Fibroblast of skin of right biceps (primary cell): ENCODE data around the gene AQP5.
"Not testable (repeated sequence)": the region's sequence is repeated elsewhere in the genome, so short reads cannot be mapped to it uniquely, and the experiment has no call there.

Experiments
- DNase-seq: peaks from one replicate; pipeline ENCODE4 v3.0.0-alpha.2; 2013

The AQP5 gene

DNA sequence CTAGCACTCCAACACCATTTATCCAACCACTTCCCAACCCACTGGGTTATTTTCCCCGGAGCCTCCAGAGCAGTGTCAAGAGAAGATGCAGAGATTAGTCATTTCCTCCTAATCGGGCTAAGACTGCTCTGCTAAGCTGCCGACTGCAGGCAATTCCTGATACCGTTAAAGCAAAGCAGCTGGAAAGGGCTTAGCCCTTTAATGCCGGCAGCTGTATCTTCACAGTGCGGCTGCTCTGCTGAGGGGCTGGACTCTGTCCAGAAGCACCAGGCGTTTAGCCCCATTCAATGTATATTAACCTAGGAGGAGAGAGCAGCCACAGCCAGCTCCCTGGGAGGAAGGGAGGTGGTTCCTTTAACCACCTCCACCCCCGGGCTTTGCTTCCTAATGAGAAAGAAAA is 22.2 kb downstream of the AQP5 start:
- DNase-seq = peak; percentile 89

DNA sequence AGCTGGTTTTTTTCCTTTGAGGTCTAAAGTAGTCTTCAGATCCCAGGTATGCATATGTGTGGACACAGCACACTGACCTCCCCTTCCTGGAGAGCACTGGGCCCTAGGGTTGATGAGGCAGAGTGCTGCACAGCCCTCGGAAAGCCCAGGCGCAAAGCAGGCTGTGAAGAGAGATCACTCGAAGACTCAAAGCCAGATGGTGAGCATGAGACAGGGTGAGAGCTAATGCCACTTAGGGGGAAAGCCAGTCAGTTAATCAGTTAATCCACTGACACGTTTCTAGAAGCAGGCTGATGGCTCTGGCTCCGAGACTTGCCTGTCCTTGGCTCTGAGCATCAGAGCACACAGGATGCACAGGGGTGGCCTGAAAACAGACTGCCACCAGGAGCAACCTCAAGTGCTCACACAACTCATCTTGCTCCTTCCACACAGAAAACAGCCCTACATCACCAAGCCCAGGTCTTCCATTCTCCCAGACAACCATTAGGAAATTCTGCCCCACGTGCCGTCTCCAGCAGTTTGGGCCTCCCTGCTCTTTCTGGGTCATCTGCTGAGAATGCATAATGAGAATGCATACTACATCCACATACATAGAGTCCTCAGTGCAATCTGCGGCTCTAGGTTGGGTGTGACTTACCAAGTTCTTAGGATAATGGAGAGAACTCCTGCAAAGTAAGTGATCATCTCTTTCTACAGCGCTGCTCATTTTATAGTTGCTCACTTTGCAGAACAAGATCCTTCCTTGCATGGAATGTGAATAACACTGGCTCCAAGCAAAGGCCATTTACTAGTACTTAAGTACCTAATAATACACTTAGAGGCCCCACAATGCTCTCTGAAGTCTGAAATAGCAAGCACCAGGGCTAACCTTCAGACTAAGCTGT is 23.0 kb downstream of the AQP5 start:
- DNase-seq = no peak

DNA sequence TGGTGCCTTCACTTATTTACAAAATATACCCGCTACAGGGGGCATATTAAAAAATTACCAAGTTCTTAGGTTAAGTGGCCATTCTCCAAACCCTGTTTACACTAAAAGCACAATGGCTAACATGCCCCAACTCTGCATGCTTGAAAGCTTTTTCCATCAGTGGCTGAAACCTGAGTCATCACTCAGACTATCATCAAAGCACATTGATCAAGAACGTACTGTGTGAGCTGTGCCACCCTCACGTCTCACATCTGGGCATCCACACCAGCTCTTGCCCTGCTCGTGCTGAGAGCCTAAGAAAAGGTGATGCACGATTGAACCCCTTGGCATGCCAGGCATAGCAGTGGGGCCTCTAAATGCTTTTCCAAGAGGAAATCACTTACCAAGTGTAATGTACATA is 24.3 kb downstream of the AQP5 start:
- no peak for DNase-seq

DNA sequence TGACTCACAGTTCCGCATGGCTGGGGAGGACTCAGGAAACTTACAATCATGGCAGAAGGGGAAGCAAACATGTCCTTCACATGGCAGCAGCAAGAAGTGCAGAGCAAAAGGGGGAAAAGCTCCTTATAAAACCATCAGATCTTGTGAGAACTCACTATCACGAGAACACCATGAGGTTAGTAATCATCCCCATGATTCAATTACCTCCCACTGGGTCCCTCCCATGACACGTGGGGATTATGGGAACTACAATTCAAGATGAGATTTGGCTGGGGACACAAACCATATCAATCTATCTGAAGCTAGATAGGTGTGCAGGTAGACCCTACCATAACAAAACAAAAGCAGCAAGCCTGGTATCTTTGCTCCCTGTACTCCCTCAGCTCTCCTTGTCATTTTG is 24.8 kb downstream of the AQP5 start:
- DNase-seq = not testable (repeated sequence)

DNA sequence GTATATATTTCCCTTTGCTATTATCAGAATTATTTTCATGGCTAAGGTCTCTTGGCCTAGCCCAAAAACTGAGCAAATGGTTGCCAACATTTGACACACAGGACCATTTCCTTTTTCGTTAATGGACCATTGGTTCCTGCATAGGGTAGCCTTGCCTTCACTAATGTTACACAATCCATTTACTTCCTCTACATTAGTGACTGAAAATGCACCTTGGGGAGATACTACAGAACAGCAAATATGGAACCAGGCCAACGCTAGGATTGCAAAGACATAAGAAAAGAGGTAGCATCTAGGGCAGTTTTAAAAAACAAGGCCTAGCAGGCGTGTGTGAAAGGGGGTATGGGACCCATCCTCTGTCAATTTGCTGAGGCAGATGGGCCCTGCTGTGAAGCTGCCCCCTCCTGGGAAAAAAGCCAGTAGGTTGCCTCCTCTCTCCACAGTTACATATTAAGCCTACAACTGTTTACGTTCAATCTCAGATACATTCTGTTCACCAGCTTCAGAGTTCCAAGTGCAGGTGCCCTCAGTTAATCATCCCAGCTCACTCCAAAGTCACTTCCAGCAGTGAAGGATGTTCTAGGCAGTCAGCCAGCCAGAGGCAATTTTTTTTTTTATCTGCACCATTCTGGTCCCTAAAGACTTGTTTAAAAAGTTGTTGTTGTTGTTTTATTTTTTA is 26.1 kb downstream of the AQP5 start:
- no peak for DNase-seq

DNA sequence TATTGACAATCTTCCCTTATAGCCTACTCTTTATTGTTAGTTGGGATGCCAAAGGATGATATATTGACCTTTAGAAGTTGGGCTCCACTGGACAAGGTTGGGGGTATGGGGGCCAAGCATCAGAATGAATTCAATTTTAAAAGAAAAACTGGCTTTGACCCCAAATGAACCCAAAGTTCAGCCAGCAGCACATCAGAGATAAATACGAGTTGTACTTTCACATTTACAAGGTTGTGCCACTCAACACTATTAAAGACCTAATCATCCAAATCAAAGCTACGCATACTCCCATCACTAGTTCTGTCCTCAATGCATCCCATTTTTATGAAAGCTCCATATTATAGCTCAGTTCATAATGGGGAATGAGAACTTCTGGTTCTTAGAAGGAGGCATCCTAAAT is 27.7 kb downstream of the AQP5 start:
- DNase-seq = not testable (repeated sequence)

DNA sequence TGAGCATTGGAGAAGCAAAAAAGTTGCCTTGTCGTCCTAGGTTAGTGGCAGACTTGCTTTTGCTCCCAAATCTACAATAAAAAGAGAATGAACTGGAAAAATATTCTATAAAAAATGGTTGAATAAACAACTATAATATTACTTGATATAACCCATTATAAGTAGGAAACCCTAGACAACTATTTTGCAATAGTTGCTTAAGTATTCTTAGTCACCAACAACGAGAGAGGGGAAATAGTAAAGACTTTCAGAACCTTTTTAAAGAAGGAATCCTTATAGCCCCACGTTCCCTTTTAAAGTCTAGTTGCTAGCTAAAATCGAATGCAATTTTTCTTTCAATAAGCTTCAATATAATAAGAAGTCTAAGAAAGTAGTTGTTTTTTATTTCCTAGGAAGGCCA is 28.6 kb downstream of the AQP5 start:
- no peak for DNase-seq

DNA sequence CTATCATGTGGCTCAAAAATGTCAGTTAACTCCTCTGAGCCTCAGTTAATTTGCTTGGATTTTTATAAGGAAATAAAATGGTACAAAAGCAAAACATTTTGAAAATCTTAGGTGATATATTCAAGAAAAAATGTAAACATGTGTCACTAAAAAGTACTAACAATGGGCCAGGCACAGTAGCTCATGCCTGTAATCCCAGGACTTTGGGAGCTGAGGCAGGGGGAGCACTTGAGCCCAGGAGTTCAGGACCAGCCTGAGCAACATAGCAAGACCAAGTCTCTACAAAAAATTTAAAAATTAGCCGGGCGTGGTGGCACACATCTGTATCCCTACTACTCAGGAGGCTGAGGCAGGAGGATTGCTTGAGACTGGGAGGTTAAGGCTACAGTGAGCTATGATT is 36.8 kb downstream of the AQP5 start:
- no peak for DNase-seq

DNA sequence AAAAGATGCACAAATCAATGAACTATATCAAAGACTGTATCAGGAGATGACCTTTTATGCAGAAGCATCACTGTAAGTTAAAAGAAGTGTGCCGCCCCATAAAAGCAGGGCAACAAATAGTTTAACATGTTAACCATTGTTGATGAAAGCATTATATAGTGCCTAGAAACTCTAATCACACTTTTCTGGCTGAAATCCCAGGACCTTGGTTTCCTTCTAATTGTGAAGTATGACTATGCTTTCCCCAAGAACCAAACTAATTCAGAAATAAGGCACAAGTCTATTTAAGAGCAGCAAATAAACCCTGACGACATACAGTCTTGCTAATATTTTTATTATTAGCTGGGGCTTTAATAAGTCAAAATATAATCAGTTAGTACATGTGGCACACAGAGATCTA is 41.9 kb downstream of the AQP5 start:
- DNase-seq = peak; percentile 33

DNA sequence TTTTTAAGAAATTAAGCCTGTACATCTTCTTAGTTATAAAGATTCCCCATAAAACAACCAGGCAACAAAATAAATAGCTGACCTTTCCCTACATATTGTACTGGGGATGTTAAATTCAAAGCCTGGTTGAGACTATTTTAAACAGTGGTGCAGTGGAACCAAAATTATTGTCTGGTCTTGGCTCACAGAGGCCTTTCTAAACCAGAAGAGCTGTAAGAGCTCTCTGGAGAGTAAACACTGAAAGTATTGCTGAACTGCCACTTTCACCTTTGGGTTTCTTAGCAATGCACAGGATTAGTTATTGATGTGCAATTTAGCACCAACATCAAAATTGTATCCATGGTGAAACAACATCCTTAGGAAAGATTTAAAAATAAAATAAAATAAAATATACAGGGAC is 43.0 kb downstream of the AQP5 start:
- DNase-seq = no peak

DNA sequence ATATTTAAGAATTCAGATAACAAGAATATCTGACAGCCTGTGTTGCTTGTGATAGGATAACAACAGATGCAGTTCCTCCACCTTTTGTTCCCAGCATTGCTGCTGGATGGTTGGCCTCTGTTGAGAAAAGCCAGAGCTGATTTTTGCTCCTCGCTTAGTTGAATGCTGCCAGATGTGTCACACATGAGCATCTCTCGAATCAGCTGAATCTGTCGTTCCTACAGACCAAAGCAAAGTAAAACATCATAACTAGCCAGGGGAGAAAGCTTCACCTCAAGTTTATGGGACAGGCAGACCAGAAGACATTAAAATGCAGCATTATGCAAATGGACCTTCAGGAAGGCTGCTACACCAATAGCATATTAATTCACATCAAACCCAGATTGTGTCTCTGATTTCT is 43.5 kb downstream of the AQP5 start:
- DNase-seq = no peak

DNA sequence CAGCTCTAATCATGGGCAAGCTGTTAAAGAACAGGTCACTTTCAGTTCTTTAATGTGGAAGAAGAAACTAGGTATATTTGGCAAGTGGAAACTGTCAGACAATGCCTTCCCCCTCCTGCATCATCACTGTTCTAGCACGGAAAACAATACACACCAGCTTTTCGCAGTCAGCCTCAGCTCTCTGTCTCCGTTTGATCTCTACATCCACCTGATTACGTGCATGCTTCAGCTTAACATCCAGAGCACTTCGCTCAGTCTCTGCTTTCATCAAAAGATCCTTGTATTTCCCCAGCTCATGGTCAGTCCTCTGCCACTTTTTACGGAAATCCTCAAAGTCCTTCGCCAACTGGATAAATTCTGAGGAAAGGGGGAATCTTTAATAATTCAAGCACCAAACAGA is 44.6 kb downstream of the AQP5 start:
- DNase-seq = no peak

DNA sequence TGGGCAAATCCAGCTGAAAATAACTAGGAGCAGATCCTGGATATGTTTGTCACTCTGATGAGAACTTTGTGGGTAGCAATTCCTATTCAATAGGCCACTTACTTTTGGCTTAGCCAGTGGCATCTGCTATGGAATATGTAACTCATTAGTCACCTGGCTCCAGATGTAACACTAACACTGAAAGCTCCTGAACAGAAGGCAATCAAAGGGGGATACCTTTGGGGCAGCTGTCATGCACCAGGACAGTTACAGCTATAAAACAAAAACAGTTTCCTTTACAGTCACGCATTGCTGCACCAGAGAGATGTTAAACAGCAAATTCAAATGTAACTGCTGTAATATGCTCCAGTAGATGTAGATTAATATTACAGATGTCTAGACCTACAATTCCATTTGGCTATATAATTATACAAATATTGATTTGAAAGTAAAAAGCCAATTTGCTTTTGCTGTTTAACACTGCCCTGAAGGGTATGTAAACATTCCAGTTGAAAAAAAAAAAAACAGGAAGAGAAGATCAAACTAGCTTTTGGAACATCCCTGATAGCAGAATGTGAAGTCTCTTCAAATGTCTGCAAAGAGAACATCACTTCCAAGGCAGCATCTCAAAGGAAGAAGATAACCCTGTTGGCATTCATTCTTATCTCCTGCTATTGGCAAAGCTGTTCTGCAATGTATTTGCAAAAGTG is 45.2 kb downstream of the AQP5 start:
- DNase-seq = peak; percentile 45

DNA sequence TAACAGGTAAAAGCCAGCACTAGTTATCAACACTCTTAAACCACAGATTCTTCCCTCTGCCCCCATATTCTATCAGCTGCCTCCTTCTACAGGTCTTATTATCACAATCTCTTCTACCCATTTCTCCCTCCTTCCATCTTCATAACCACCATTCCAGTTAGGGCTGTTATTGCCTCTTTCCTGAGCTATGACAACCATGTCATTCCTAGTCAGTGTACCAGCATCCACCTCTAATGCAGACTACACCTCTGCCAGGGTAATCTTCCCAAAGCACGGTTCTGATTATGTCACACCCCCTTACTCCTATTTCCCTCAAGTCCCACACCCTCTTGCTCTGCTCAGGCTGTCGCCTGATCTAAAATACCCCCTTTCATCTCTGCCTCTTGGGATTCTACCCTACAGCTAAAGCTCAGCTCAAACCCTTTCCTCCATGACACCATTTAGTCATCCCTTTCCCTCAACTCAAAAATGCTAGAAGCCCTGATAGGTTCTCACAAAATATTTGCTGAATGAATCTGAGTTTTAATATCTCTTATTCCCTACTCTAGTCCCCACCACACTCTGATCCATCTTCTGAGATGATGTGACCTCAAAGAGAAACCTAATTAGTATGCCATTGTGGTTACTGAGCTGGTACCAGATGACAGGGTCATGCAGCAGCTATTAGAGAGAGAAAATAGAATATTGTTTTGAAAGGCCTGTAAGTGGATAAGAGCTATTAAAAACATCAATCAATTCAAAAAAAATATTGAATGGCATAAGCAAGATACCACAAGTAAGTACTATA is 51.9 kb downstream of the AQP5 start:
- DNase-seq = peak; percentile 21

DNA sequence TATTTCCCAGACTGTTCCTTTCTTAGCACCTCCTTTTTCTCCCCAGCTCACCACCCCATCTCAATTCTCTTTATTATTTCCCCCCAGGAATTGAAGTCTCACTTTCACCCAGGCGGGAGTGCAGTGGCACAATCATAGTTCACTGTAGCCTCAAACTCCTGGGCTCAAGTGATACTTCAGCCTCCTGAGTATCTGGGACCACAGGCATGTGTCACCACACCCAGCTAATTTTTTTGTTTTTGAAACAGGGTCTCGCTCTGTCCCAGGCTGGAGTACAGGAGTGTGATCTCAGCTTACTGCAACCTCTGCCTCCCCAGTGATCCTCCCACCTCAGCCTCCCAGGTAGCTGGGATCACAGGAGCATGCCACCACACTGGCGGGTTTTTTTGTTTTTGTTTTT is 52.7 kb downstream of the AQP5 start:
- DNase-seq = no peak
